ENCODE data around the gene OXGR1. TPM values are rescaled to one million over a fixed set of nuclear protein-coding genes. Genes with fewer than 3 reads are reported as not detected.
A peak's percentile ranks its signal among the peaks of the same experiment; 100 is the strongest.

OXGR1 gene
- total and polyA plus RNA-seq, 2 of the 8 experiments (the other 6 are each of a cell fraction or from before 2014, with no cell fraction given) = 0.34 to 1.8 TPM

DNA sequence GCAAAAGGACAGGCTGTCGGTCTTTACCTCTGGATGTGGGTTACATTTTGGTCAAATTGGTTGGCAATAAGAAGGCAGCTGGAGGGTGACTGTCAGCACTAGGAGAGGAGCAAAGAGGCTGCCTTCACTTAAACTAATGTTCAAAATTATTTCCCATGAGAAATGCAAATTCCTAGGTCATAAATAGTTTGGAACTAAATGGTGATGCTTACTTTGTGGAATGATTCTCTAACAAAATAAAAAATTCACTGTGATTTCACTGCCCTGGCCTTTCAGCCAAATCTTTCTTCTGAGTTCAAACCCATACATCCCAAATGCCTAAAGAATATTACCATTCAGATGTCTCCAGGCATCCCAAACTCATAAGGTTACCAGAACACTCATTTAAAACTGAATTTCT is 25.0 kb upstream of the OXGR1 start:
- H3K23ac ChIP-seq (ENCODE audit: insufficient read length) = no peak overlapping the region
- no peak overlapping the region for H2BK15ac ChIP-seq (ENCODE audit: low read length)
- FAIRE-seq (no peak), DNase-seq (ENCODE audit: low read depth in 1 of 2, low spot score in 2 of 2) (no peak)
- no peak overlapping the region for H3K14ac ChIP-seq (ENCODE audit: insufficient read length)
- H4K5ac ChIP-seq (ENCODE audit: insufficient read length, low read depth, low read length) = no peak overlapping the region
- no peaks in the 10 kb centered on the region for H3K9me3 ChIP-seq (ENCODE audit: insufficient read depth in 2 of 2, low read depth in 1 of 2, low read length in 1 of 2)
- no peaks in the 10 kb centered on the region for H3K79me1 ChIP-seq (ENCODE audit: low read depth, low read length)
- H3K56ac ChIP-seq (replicated peaks; ENCODE audit: insufficient read length, low read depth, low read length) = no peak overlapping the region
- no peak overlapping the region for H2BK12ac ChIP-seq (ENCODE audit: low read depth, low read length)
- no peak overlapping the region for H3K4me3 ChIP-seq (ENCODE audit: extremely low read depth in 1 of 4, insufficient read depth in 2 of 4, low read depth in 3 of 4, low read length in 4 of 4)
- H3K27ac ChIP-seq (ENCODE audit: low read depth, low read length) = no peak overlapping the region
- H4K91ac ChIP-seq (replicated peaks; ENCODE audit: insufficient read length, low read length) = no peak overlapping the region
- no peaks in the 10 kb centered on the region for H4K20me1 ChIP-seq (replicated peaks in 1 of 2; ENCODE audit: control insufficient read depth in 1 of 2, insufficient read depth in 2 of 2, low read length in 2 of 2)
- H2AK5ac ChIP-seq (ENCODE audit: low read depth, low read length) = no peak overlapping the region
- no peaks in the 10 kb centered on the region for H3K79me2 ChIP-seq (ENCODE audit: control insufficient read depth in 1 of 2, insufficient read depth in 2 of 2, low read length in 2 of 2)
- 79% methylated on average over 1 of the region's 1 CpG; no CpG with 5 or more reads in 1 of the 2 experiments for WGBS, 2 experiments (ENCODE audit: extremely low coverage in 1 of 2, insufficient coverage in 1 of 2, insufficient read length in 1 of 2, insufficient replicate concordance in 2 of 2, low coverage in 1 of 2, low lambda C conversion rate in 2 of 2, missing lambda C conversion rate in 1 of 2)
- no peak overlapping the region for H3K4me2 ChIP-seq (ENCODE audit: insufficient read depth in 1 of 2, low read depth in 2 of 2, low read length in 2 of 2)
- CTCF ChIA-PET (ENCODE audit: partially characterized antibody) = interaction anchor here (0.5 to 3.3 kb wide), 9 partner anchors 8 to 396 kb away, joined by 3 to 16 read pairs (median 4); no protein-coding TSS in a partner anchor
- no peaks in the 10 kb centered on the region for H3K23me2 ChIP-seq (ENCODE audit: low read depth, low read length)
- no peak overlapping the region for H3K18ac ChIP-seq (ENCODE audit: extremely low read depth, low read length)
- no peak overlapping the region for H2BK120ac ChIP-seq (replicated peaks; ENCODE audit: low read depth, low read length)
- no peak overlapping the region for H2BK20ac ChIP-seq (ENCODE audit: low read length)
- POLR2A ChIA-PET (ENCODE audit: partially characterized antibody) = no interaction called here
- H2BK5ac ChIP-seq (ENCODE audit: low read depth, low read length) = no peak overlapping the region
- no peak overlapping the region for H2AFZ ChIP-seq (ENCODE audit: low read length)
- no peaks in the 10 kb centered on the region for H3K27me3 ChIP-seq (replicated peaks in 1 of 4; ENCODE audit: control insufficient read depth in 3 of 4, extremely low read depth in 1 of 4, insufficient read depth in 3 of 4, low read length in 3 of 4)
- H3K4me1 ChIP-seq (replicated peaks in 1 of 4; ENCODE audit: control insufficient read depth in 3 of 4, insufficient read depth in 4 of 4, low read length in 3 of 4) = 0 out of 7 replicates have a peak, but pooled peaks cover 0 to 3% (median 0%) of the 10 kb centered on the region in 4 experiments
- no peak overlapping the region for H4K8ac ChIP-seq (ENCODE audit: extremely low read depth, insufficient read depth, low read length)
- H3K9ac ChIP-seq (replicated peaks in 1 of 4; ENCODE audit: extremely low read depth in 1 of 4, low read depth in 3 of 4, low read length in 3 of 4) = peak overlapping the region in 1 of 4 experiments; percentile 34; a peak in 1 of 7 replicates
- no peak overlapping the region for H3K4ac ChIP-seq (replicated peaks; ENCODE audit: insufficient read length, low read depth, low read length)
- no peaks in the 10 kb centered on the region for H3K36me3 ChIP-seq (ENCODE audit: control insufficient read depth in 2 of 4, insufficient read depth in 4 of 4, low read length in 3 of 4)
- no peak for TF ChIP-seq SP4 (IDR thresholded peaks at IDR 0.05; ENCODE audit: low read length)
- TF ChIP-seq JUN (IDR thresholded peaks at IDR 0.05; ENCODE audit: low read depth, low read length) = no peak
- TF ChIP-seq KDM4A (IDR thresholded peaks at IDR 0.05; ENCODE audit: low read depth, low read length, severe bottlenecking) = no peak
- no peak for TF ChIP-seq FOSL1 (IDR thresholded peaks at IDR 0.05; ENCODE audit: insufficient read depth, low read depth, low read length)
- no peak for TF ChIP-seq CEBPB (IDR thresholded peaks at IDR 0.05; ENCODE audit: low read depth, low read length)
- no peak for TF ChIP-seq POLR2AphosphoS5 (IDR thresholded peaks at IDR 0.05; ENCODE audit: low read depth, low read length)
- TF ChIP-seq TCF12 (IDR thresholded peaks at IDR 0.05; ENCODE audit: low read depth, low read length) = no peak
- no peak for TF ChIP-seq YY1 (IDR thresholded peaks at IDR 0.05; ENCODE audit: low read depth, low read length)
- TF ChIP-seq RBBP5 (IDR thresholded peaks at IDR 0.05; ENCODE audit: borderline replicate concordance, low read depth, low read length) = no peak
- no peak for TF ChIP-seq SIRT6 (IDR thresholded peaks at IDR 0.05; ENCODE audit: low read length)
- no peak for TF ChIP-seq CTBP2 (IDR thresholded peaks at IDR 0.05; ENCODE audit: borderline replicate concordance, insufficient read depth, insufficient read length, low read length)
- no peak for TF ChIP-seq HDAC2 (IDR thresholded peaks at IDR 0.05; ENCODE audit: borderline replicate concordance in 1 of 2, low read depth in 2 of 2, low read length in 2 of 2)
- TF ChIP-seq, protein P1, sequence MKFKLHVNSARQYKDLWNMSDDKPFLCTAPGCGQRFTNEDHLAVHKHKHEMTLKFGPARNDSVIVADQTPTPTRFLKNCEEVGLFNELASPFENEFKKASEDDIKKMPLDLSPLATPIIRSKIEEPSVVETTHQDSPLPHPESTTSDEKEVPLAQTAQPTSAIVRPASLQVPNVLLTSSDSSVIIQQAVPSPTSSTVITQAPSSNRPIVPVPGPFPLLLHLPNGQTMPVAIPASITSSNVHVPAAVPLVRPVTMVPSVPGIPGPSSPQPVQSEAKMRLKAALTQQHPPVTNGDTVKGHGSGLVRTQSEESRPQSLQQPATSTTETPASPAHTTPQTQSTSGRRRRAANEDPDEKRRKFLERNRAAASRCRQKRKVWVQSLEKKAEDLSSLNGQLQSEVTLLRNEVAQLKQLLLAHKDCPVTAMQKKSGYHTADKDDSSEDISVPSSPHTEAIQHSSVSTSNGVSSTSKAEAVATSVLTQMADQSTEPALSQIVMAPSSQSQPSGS (IDR thresholded peaks at IDR 0.05; ENCODE audit: low read length) = no peak
